H1 (cell line): ENCODE data around the gene RFC1. TPM values are rescaled to one million over a fixed set of nuclear protein-coding genes. Genes with fewer than 3 reads are reported as not detected.

Source experiments
- CTCF ChIA-PET: fragments of 300-600 bp; sonication (Branson Sonifier 250); formaldehyde crosslinking; loops from one replicate; lab custom pipeline; 2021; ENCODE audit not compliant: partially characterized antibody; lab: Charles Lee
- POLR2A ChIA-PET: fragments of 300-600 bp; sonication (Branson Sonifier 250); formaldehyde crosslinking; loops from one replicate; lab custom pipeline; 2021; ENCODE audit warnings: inconsistent platforms; ENCODE audit not compliant: partially characterized antibody; lab: Charles Lee
- DNase-seq, 2 experiments: peaks; one replicate each; pipeline versions ENCODE4 v3.0.0 to v3.0.0-alpha.2; 2010 to 2022; ENCODE audit warnings: low spot score in 2 of 2, low read depth in 1 of 2, mixed read lengths in 1 of 2
- FAIRE-seq: peaks from 2 replicates; lab custom pipeline; 2011; peaks lifted over from hg19 to GRCh38; lab: Jason Lieb, UNC
- H2AFZ ChIP-seq: 2 replicates; pipeline ENCODE4 v1.8.1; 2012; ENCODE audit warnings: low read length, inconsistent platforms
- H2AK5ac ChIP-seq: 2 replicates; pipeline ENCODE4 v1.6.1; 2013; ENCODE audit warnings: low read depth, low read length
- H2BK120ac ChIP-seq: replicated peaks from 2 replicates; pipeline ENCODE3; 2013; ENCODE audit warnings: low read depth, low read length, inconsistent platforms
- H2BK12ac ChIP-seq: 2 replicates; pipeline ENCODE4 v1.6.1; 2013; ENCODE audit warnings: low read depth, low read length
- H2BK15ac ChIP-seq: 2 replicates; pipeline ENCODE4 v1.6.1; 2013; ENCODE audit warnings: low read length
- H2BK20ac ChIP-seq: 2 replicates; pipeline ENCODE4 v1.6.1; 2013; ENCODE audit warnings: low read length
- H2BK5ac ChIP-seq: 2 replicates; pipeline ENCODE4 v1.6.1; 2013; ENCODE audit warnings: low read depth, low read length
- H3K14ac ChIP-seq: 2 replicates; pipeline ENCODE4 v1.6.1; 2013; ENCODE audit warnings: inconsistent platforms; ENCODE audit not compliant: insufficient read length
- H3K18ac ChIP-seq: 2 replicates; pipeline ENCODE4 v1.6.1; 2013; ENCODE audit warnings: low read length; ENCODE audit errors: extremely low read depth
- H3K23ac ChIP-seq: 2 replicates; pipeline ENCODE4 v1.6.1; 2013; ENCODE audit warnings: inconsistent platforms; ENCODE audit not compliant: insufficient read length
- H3K23me2 ChIP-seq: 2 replicates; pipeline ENCODE4 v1.6.1; 2013; ENCODE audit warnings: low read depth, low read length
- H3K27ac ChIP-seq: 2 replicates; pipeline ENCODE4 v1.6.1; 2011; ENCODE audit warnings: low read depth, low read length, inconsistent platforms
- H3K27me3 ChIP-seq, 4 experiments: replicated peaks in 1 of 4; 1 replicate in 1 of 4; 2 replicates in 3 of 4; pipeline versions ENCODE4 v1.6.1 to v1.8.1; 2011 to 2013; ENCODE audit warnings: low read length in 3 of 4, mild to moderate bottlenecking in 3 of 4, inconsistent platforms in 2 of 4, mixed read lengths in 2 of 4, moderate library complexity in 1 of 4; ENCODE audit not compliant: control insufficient read depth in 3 of 4, insufficient read depth in 3 of 4; ENCODE audit errors: extremely low read depth in 1 of 4
- H3K36me3 ChIP-seq, 4 experiments: 2 replicates each; pipeline versions ENCODE4 v1.6.1 to v1.8.1; 2011 to 2013; ENCODE audit warnings: mild to moderate bottlenecking in 4 of 4, low read length in 3 of 4, moderate library complexity in 2 of 4, control low read depth in 1 of 4, inconsistent platforms in 1 of 4; ENCODE audit not compliant: insufficient read depth in 4 of 4, control insufficient read depth in 2 of 4
- H3K4ac ChIP-seq: replicated peaks from 2 replicates; pipeline ENCODE3; 2013; ENCODE audit warnings: low read length, low read depth, mixed read lengths, inconsistent platforms; ENCODE audit not compliant: insufficient read length
- H3K4me1 ChIP-seq, 4 experiments: replicated peaks in 1 of 4; 1 replicate in 1 of 4; 2 replicates in 3 of 4; pipeline versions ENCODE4 v1.6.1 to v1.8.1; 2011 to 2013; ENCODE audit warnings: low read length in 3 of 4, inconsistent platforms in 2 of 4, mixed read lengths in 1 of 4; ENCODE audit not compliant: insufficient read depth in 4 of 4, control insufficient read depth in 3 of 4
- H3K4me2 ChIP-seq, 2 experiments: 2 replicates each; pipeline versions ENCODE4 v1.6.1 to v1.8.1; 2011 to 2013; ENCODE audit warnings: low read depth in 2 of 2, low read length in 2 of 2, control low read depth in 1 of 2, inconsistent platforms in 1 of 2, mild to moderate bottlenecking in 1 of 2; ENCODE audit not compliant: insufficient read depth in 1 of 2
- H3K4me3 ChIP-seq, 4 experiments: fragments of 200-600, 300-600 bp in 1 of 4; sonication (generic), shearing (Covaris generic), sonication (Bioruptor Twin) in 1 of 4; 2 replicates each; pipeline versions ENCODE4 v1.5.1 to v1.8.1; 2011 to 2016; ENCODE audit warnings: low read length in 4 of 4, low read depth in 3 of 4, control low read depth in 2 of 4, inconsistent platforms in 2 of 4, mild to moderate bottlenecking in 2 of 4, mixed read lengths in 1 of 4, moderate library complexity in 1 of 4; ENCODE audit not compliant: insufficient read depth in 2 of 4; ENCODE audit errors: extremely low read depth in 1 of 4
- H3K56ac ChIP-seq: replicated peaks from 2 replicates; pipeline ENCODE3; 2013; ENCODE audit warnings: low read depth, mild to moderate bottlenecking, mixed read lengths, low read length, inconsistent platforms; ENCODE audit not compliant: insufficient read length
- H3K79me1 ChIP-seq: 2 replicates; pipeline ENCODE4 v1.6.1; 2013; ENCODE audit warnings: low read depth, low read length, control low read depth
- H3K79me2 ChIP-seq, 2 experiments: 2 replicates each; pipeline versions ENCODE4 v1.6.1 to v1.8.1; 2012 to 2013; ENCODE audit warnings: low read length in 2 of 2, mild to moderate bottlenecking in 2 of 2, inconsistent platforms in 1 of 2; ENCODE audit not compliant: insufficient read depth in 2 of 2, control insufficient read depth in 1 of 2
- H3K9ac ChIP-seq, 4 experiments: replicated peaks in 1 of 4; 1 replicate in 1 of 4; 2 replicates in 3 of 4; pipeline versions ENCODE4 v1.6.1 to v1.8.1; 2011 to 2013; ENCODE audit warnings: low read depth in 3 of 4, low read length in 3 of 4, control low read depth in 2 of 4, mild to moderate bottlenecking in 2 of 4, moderate library complexity in 2 of 4, inconsistent platforms in 1 of 4; ENCODE audit errors: extremely low read depth in 1 of 4
- H3K9me3 ChIP-seq, 2 experiments: 2 replicates each; pipeline versions ENCODE4 v1.6.1 to v1.8.1; 2012 to 2013; ENCODE audit warnings: mild to moderate bottlenecking in 2 of 2, moderate library complexity in 2 of 2, control low read depth in 1 of 2, inconsistent platforms in 1 of 2, low read depth in 1 of 2, low read length in 1 of 2, mixed read lengths in 1 of 2; ENCODE audit not compliant: insufficient read depth in 2 of 2
- H4K20me1 ChIP-seq, 2 experiments: replicated peaks in 1 of 2; 2 replicates each; pipeline versions ENCODE3 to v1.8.1; 2011 to 2013; ENCODE audit warnings: inconsistent platforms in 2 of 2, low read length in 2 of 2, mild to moderate bottlenecking in 1 of 2; ENCODE audit not compliant: insufficient read depth in 2 of 2, control insufficient read depth in 1 of 2
- H4K5ac ChIP-seq: 2 replicates; pipeline ENCODE4 v1.6.1; 2013; ENCODE audit warnings: low read length, low read depth, mixed read lengths, inconsistent platforms; ENCODE audit not compliant: insufficient read length
- H4K8ac ChIP-seq: 2 replicates; pipeline ENCODE4 v1.8.0; 2013; ENCODE audit warnings: mild to moderate bottlenecking, moderate library complexity, low read length, inconsistent platforms; ENCODE audit not compliant: insufficient read depth; ENCODE audit errors: extremely low read depth
- H4K91ac ChIP-seq: replicated peaks from 2 replicates; pipeline ENCODE3; 2013; ENCODE audit warnings: low read length, mixed read lengths, inconsistent platforms; ENCODE audit not compliant: insufficient read length
- ATF3 ChIP-seq: IDR thresholded peaks from 2 replicates; pipeline ENCODE4 v1.6.1; 2011; ENCODE audit warnings: low read depth, mild to moderate bottlenecking, low read length; ENCODE audit not compliant: insufficient read depth
- BRCA1 ChIP-seq: IDR thresholded peaks from 2 replicates; pipeline ENCODE4 v1.6.1; 2012; ENCODE audit warnings: low read depth, low read length, improper control_type of control experiment
- RFX5 ChIP-seq: IDR thresholded peaks from 2 replicates; pipeline ENCODE4 v1.6.1; 2011; ENCODE audit warnings: low read depth, low read length, improper control_type of control experiment, borderline replicate concordance
- YY1 ChIP-seq: IDR thresholded peaks from 2 replicates; pipeline ENCODE4 v1.6.1; 2011; ENCODE audit warnings: low read depth, mild to moderate bottlenecking, low read length
- WGBS, 2 experiments: shearing (Covaris generic) in 1 of 2; methylation state at CpG; one replicate each; pipeline versions ENCODE4 v1.1.6 to v1.1.7; 2013 to 2015; ENCODE audit warnings: low lambda C conversion rate in 2 of 2, mixed read lengths in 2 of 2, inconsistent platforms in 1 of 2, low coverage in 1 of 2, missing lambda C conversion rate in 1 of 2; ENCODE audit not compliant: insufficient replicate concordance in 2 of 2, insufficient coverage in 1 of 2, insufficient read length in 1 of 2; ENCODE audit errors: extremely low coverage in 1 of 2, missing lambda C conversion rate in 1 of 2; 5-methylcytosine and 5-hydroxymethylcytosine counted together
- polyA plus RNA-seq, 7 experiments: library from polyadenylated mRNA; depleted of rRNA in 3 of 7; stranded (reverse) in 5 of 7; unstranded in 2 of 7; fragments of >200 nt in 5 of 7; fragments of 200-250 nt in 2 of 7; gene quantifications; 1 replicate in 5 of 7; 2 replicates in 1 of 7; 4 replicates in 1 of 7; pipeline versions ENCODE4 v1.2.1 to v1.2.3, GENCODE V29; 2011 to 2013; ENCODE audit warnings: missing spikeins in 2 of 7, mixed read lengths in 2 of 7
- total RNA-seq: library from RNA; stranded (reverse); fragmentation: NEBNext Ultra II Directional; extraction: Animal tissue kit (Norgen Biotek cat#: 25700); gene quantifications from 2 replicates; pipeline ENCODE4 v1.2.1, GENCODE V29; 2021

RFC1 gene
- total and polyA plus RNA-seq, 2 of the 8 experiments (the other 6 are each of a cell fraction or from before 2014, with no cell fraction given), result 16.0 to 83.8 TPM

GRCh38 chr4:39286263-39286662, 79.9 kb downstream of the RFC1 start:
- Histone ChIP-seq H3K79me1 (no peaks in the 10 kb centered on the region), H3K4ac (no peak overlapping the region), H3K27me3 (no peaks in the 10 kb centered on the region), H3K18ac (no peak overlapping the region), H4K5ac (no peak overlapping the region), H3K4me3 (no peak overlapping the region), H3K23me2 (no peaks in the 10 kb centered on the region), H2BK20ac (no peak overlapping the region), H3K9ac (no peak overlapping the region), H3K56ac (no peak overlapping the region), H2BK120ac (no peak overlapping the region), H2BK12ac (no peak overlapping the region), H2AK5ac (no peak overlapping the region), H3K14ac (no peak overlapping the region), H3K9me3 (no peaks in the 10 kb centered on the region), H3K79me2 (no peaks in the 10 kb centered on the region), H4K20me1 (no peaks in the 10 kb centered on the region), H4K8ac (no peak overlapping the region), H3K27ac (no peak overlapping the region), H3K36me3 (peaks cover 13 to 47% (median 21%) of the 10 kb centered on the region in 4 experiments), H3K4me2 (no peak overlapping the region), H3K4me1 (no peaks in the 10 kb centered on the region), H3K23ac (no peak overlapping the region), H2BK5ac (no peak overlapping the region), H2AFZ (no peak overlapping the region), H4K91ac (no peak overlapping the region), H2BK15ac (no peak overlapping the region)
- FAIRE-seq (no peak), DNase-seq (no peak)
- ChIA-PET POLR2A (interaction anchor here (0.7 to 1.5 kb wide), 5 partner anchors 14 to 359 kb away, joined by 3 to 4 read pairs (median 3); no protein-coding TSS in a partner anchor), CTCF (interaction anchor here (0.6 to 1.8 kb wide), 3 partner anchors 47 to 1561 kb away, joined by 3 to 4 read pairs (median 4); no protein-coding TSS in a partner anchor)
- WGBS, 2 experiments, result 89% methylated on average over 2 of the region's 2 CpGs; no CpG with 5 or more reads in 1 of the 2 experiments
- TF ChIP-seq ATF3, result no peak
- no peak for TF ChIP-seq BRCA1
- no peak for TF ChIP-seq YY1
- no peak for TF ChIP-seq RFX5
